ENCODE results near the gene ARNT2.

DNA sequence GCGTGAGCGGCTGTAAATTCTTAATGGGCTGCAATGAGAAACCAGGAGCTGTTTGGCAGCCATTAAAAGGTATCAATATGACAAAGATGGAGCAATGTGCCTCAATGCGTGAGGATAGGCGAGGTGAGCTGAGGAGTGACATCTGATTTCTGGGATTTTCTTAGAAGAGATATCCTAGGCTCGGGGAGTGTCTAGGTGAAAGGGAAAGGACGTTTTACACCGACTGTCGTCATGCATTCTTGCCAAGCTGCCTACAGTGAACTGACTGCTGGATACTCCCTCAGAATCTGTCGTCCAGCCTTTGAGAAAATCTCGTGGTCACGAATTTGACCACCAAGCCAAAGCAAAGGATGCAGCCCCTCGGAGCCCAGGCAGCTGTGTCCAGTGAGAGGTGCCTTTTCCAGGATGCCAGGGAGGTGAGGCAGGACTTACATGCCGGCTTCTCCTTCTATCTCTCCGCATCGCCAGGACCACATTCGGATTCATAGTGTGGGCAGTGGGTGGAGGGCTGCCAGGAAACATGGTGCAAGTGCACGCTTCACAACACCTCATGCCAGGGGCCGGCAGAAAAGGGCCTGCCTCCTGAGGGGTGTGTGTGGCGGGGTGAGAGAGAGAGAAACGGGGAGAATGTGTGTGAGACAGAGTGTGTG is 210.7 kb downstream of the ARNT2 start:
- TF ChIP-seq ZC3H10 (CRISPR knock-in tag; IDR thresholded peaks at IDR 0.05): no peak
- TF ChIP-seq RARB (CRISPR knock-in tag; IDR thresholded peaks at IDR 0.05): no peak
